IMR-90 (cell line): ENCODE measurements around the gene ABCC10. TPM values are rescaled to one million over a fixed set of nuclear protein-coding genes. Genes with fewer than 3 reads are reported as not detected.

Experiments
- ATAC-seq: fragments of 200-7000 bp; cut with Tn5 transposase; 2 replicates; pipeline ENCODE4 v1.9.1; 2020; ENCODE audit warnings: low read depth, mild to moderate bottlenecking, moderate library complexity
- BruUV-seq: library from RNA; stranded (reverse); fragments of 400-500 nt; replicated peaks from 2 replicates; lab custom pipeline; 2021; lab: Mats Ljungman, UMichigan
- CTCF ChIA-PET: fragments of 300-600 bp; formaldehyde crosslinking; extraction: SDS; loops from one replicate; lab custom pipeline; 2021; ENCODE audit warnings: antibody characterized with exemption; lab: Yijun Ruan, JAX
- POLR2A ChIA-PET: fragments of 300-600 bp; sonication (Branson Sonifier 250); formaldehyde crosslinking; loops from one replicate; lab custom pipeline; 2022; ENCODE audit warnings: antibody characterized with exemption; ENCODE audit not compliant: unreplicated experiment; lab: Charles Lee
- DNase-seq: peaks from one replicate; pipeline ENCODE4 v3.0.0; 2013
- H2AFZ ChIP-seq: replicated peaks from 2 replicates; pipeline ENCODE3; 2013; ENCODE audit warnings: low read length, mild to moderate bottlenecking; ENCODE audit not compliant: poor library complexity
- H2AK5ac ChIP-seq: 2 replicates; pipeline ENCODE4 v1.6.1; 2013; ENCODE audit warnings: low read depth, low read length, inconsistent platforms
- H2AK9ac ChIP-seq: replicated peaks from 2 replicates; pipeline ENCODE3; 2013; ENCODE audit warnings: mild to moderate bottlenecking, low read depth, low read length, moderate library complexity; ENCODE audit not compliant: poor library complexity
- H2BK120ac ChIP-seq: 2 replicates; pipeline ENCODE4 v1.6.1; 2013; ENCODE audit warnings: low read depth, low read length, inconsistent platforms
- H2BK15ac ChIP-seq: 3 replicates; pipeline ENCODE4 v1.6.1; 2013; ENCODE audit warnings: low read depth, low read length, inconsistent platforms
- H2BK20ac ChIP-seq: 2 replicates; pipeline ENCODE4 v1.6.1; 2013; ENCODE audit warnings: low read depth, mild to moderate bottlenecking, inconsistent platforms, low read length, moderate library complexity
- H2BK5ac ChIP-seq: 2 replicates; pipeline ENCODE4 v1.6.1; 2013; ENCODE audit warnings: mild to moderate bottlenecking, low read depth, low read length, inconsistent platforms; ENCODE audit not compliant: poor library complexity, severe bottlenecking
- H3K14ac ChIP-seq: replicated peaks from 2 replicates; pipeline ENCODE4 v1.6.1; 2013; ENCODE audit warnings: low read depth, low read length, inconsistent platforms
- H3K18ac ChIP-seq: 2 replicates; pipeline ENCODE4 v1.6.1; 2013; ENCODE audit warnings: low read depth, low read length, control low read depth
- H3K23ac ChIP-seq: 2 replicates; pipeline ENCODE4 v1.6.1; 2013; ENCODE audit warnings: low read depth, low read length, inconsistent platforms
- H3K27ac ChIP-seq: 2 replicates; pipeline ENCODE4 v1.5.1; 2013; ENCODE audit warnings: mild to moderate bottlenecking, control low read depth, low read length; ENCODE audit not compliant: insufficient read depth
- H3K27me3 ChIP-seq: 2 replicates; pipeline ENCODE4 v1.6.1; 2013; ENCODE audit warnings: low read length; ENCODE audit not compliant: control insufficient read depth, insufficient read depth
- H3K36me3 ChIP-seq: 2 replicates; pipeline ENCODE4 v1.6.1; 2013; ENCODE audit warnings: low read length, mixed read lengths; ENCODE audit not compliant: control insufficient read depth, insufficient read depth
- H3K4ac ChIP-seq: 2 replicates; pipeline ENCODE4 v1.6.1; 2013; ENCODE audit warnings: low read depth, low read length, inconsistent platforms
- H3K4me1 ChIP-seq: 2 replicates; pipeline ENCODE4 v1.6.1; 2013; ENCODE audit warnings: low read length, mixed read lengths; ENCODE audit not compliant: control insufficient read depth, insufficient read depth
- H3K4me2 ChIP-seq: 2 replicates; pipeline ENCODE4 v1.6.1; 2013; ENCODE audit warnings: low read depth, mild to moderate bottlenecking, control low read depth, low read length, moderate library complexity
- H3K4me3 ChIP-seq: 2 replicates; pipeline ENCODE4 v1.5.1; 2013; ENCODE audit warnings: low read depth, mild to moderate bottlenecking, control low read depth, low read length, moderate library complexity; ENCODE audit not compliant: insufficient read depth
- H3K56ac ChIP-seq: 2 replicates; pipeline ENCODE4 v1.6.1; 2013; ENCODE audit warnings: low read length, inconsistent platforms; ENCODE audit not compliant: insufficient read depth; ENCODE audit errors: extremely low read depth
- H3K79me1 ChIP-seq, 2 experiments: 2 replicates each; pipeline ENCODE4 v1.6.1; 2013; ENCODE audit warnings: low read length in 2 of 2, inconsistent platforms in 1 of 2, low read depth in 1 of 2
- H3K9ac ChIP-seq: 2 replicates; pipeline ENCODE4 v1.6.1; 2013; ENCODE audit warnings: low read depth, low read length, control low read depth
- H3K9me1 ChIP-seq: 2 replicates; pipeline ENCODE4 v1.6.1; 2013; ENCODE audit warnings: low read length, inconsistent platforms; ENCODE audit not compliant: insufficient read depth
- H3K9me3 ChIP-seq: 2 replicates; pipeline ENCODE4 v1.6.1; 2013; ENCODE audit warnings: low read length; ENCODE audit not compliant: control insufficient read depth, insufficient read depth
- H4K20me1 ChIP-seq: 2 replicates; pipeline ENCODE4 v1.6.1; 2013; ENCODE audit warnings: low read length, inconsistent platforms; ENCODE audit not compliant: insufficient read depth
- H4K5ac ChIP-seq: 2 replicates; pipeline ENCODE4 v1.6.1; 2013; ENCODE audit warnings: mild to moderate bottlenecking, low read depth, low read length, control low read depth
- H4K8ac ChIP-seq, 2 experiments: 2 replicates each; pipeline ENCODE4 v1.6.1; 2013; ENCODE audit warnings: low read depth in 2 of 2, low read length in 2 of 2, control low read depth in 1 of 2, inconsistent platforms in 1 of 2
- H4K91ac ChIP-seq: 2 replicates; pipeline ENCODE4 v1.6.1; 2013; ENCODE audit warnings: low read depth, low read length, inconsistent platforms; ENCODE audit not compliant: insufficient read depth
- BHLHE40 ChIP-seq: fragments of 150-350 bp; IDR thresholded peaks from 2 replicates; pipeline ENCODE4 v1.6.1; 2016; ENCODE audit warnings: mild to moderate bottlenecking, low read depth, low read length
- CEBPB ChIP-seq: IDR thresholded peaks from 2 replicates; pipeline ENCODE4 v1.6.1; 2012; ENCODE audit warnings: low read depth, low read length, improper control_type of control experiment
- CHD1 ChIP-seq: IDR thresholded peaks from 2 replicates; pipeline ENCODE4 v1.6.1; 2012; ENCODE audit warnings: low read depth, low read length, improper control_type of control experiment
- ELK1 ChIP-seq: fragments of 150-350 bp; IDR thresholded peaks from 2 replicates; pipeline ENCODE4 v1.6.1; 2016; ENCODE audit warnings: low read depth, mild to moderate bottlenecking, low read length, moderate library complexity, borderline replicate concordance
- FOS ChIP-seq: fragments of 150-350 bp; IDR thresholded peaks from 2 replicates; pipeline ENCODE4 v1.6.1; 2016; ENCODE audit warnings: low read depth, low read length
- MAFK ChIP-seq: IDR thresholded peaks from 2 replicates; pipeline ENCODE4 v1.6.1; 2012; ENCODE audit warnings: low read depth, low read length, improper control_type of control experiment
- MAZ ChIP-seq: IDR thresholded peaks from 2 replicates; pipeline ENCODE4 v1.6.1; 2012; ENCODE audit warnings: low read depth, mild to moderate bottlenecking, low read length, improper control_type of control experiment, moderate library complexity, borderline replicate concordance
- MXI1 ChIP-seq: IDR thresholded peaks from 2 replicates; pipeline ENCODE4 v1.6.1; 2012; ENCODE audit warnings: low read depth, mild to moderate bottlenecking, low read length, moderate library complexity, borderline replicate concordance
- NFE2L2 ChIP-seq: fragments of 150-350 bp; IDR thresholded peaks from 2 replicates; pipeline ENCODE4 v1.6.1; 2016; ENCODE audit warnings: low read depth, mild to moderate bottlenecking, low read length
- POLR2A ChIP-seq: IDR thresholded peaks from 2 replicates; pipeline ENCODE4 v1.6.1; 2012; ENCODE audit warnings: mild to moderate bottlenecking, low read depth, low read length
- RAD21 ChIP-seq: IDR thresholded peaks from 2 replicates; pipeline ENCODE4 v1.6.1; 2012; ENCODE audit warnings: low read length, improper control_type of control experiment
- RCOR1 ChIP-seq: IDR thresholded peaks from 2 replicates; pipeline ENCODE4 v1.6.1; 2012; ENCODE audit warnings: mild to moderate bottlenecking, low read length, improper control_type of control experiment; ENCODE audit not compliant: insufficient replicate concordance
- RFX5 ChIP-seq: IDR thresholded peaks from 2 replicates; pipeline ENCODE4 v1.8.0; 2012; ENCODE audit warnings: low read depth, mild to moderate bottlenecking, low read length, moderate library complexity
- SMC3 ChIP-seq: fragments of 150-350 bp; IDR thresholded peaks from 2 replicates; pipeline ENCODE4 v1.6.1; 2016; ENCODE audit warnings: low read depth, mild to moderate bottlenecking, antibody characterized with exemption, low read length, moderate library complexity
- USF2 ChIP-seq: fragments of 150-350 bp; IDR thresholded peaks from 2 replicates; pipeline ENCODE4 v1.6.1; 2017; ENCODE audit warnings: mild to moderate bottlenecking, antibody characterized with exemption, low read length, low read depth
- WGBS, 2 experiments: methylation state at CpG; one replicate each; pipeline versions ENCODE4 v1.1.5 to v1.1.7; 2013; ENCODE audit warnings: missing lambda C conversion rate in 2 of 2; ENCODE audit not compliant: insufficient read length in 1 of 2; ENCODE audit errors: extremely low coverage in 2 of 2; 5-methylcytosine and 5-hydroxymethylcytosine counted together
- dilution Hi-C: fragments of 300-500 bp; cut with HindIII; formaldehyde crosslinking; loops from one replicate; pipeline ENCODE4 v1.14.3; 2018; ENCODE audit warnings: low sequenced_read_pairs; ENCODE audit not compliant: unreplicated experiment
- in situ Hi-C: fragments of 300-500 bp; cut with MboI; formaldehyde crosslinking; loops from 3 replicates; pipeline ENCODE4 v1.14.3; 2019; ENCODE audit warnings: low sequenced_read_pairs, inconsistent platforms, mixed read lengths
- intact Hi-C: fragments of 100-400 bp; cut with micrococcal nuclease; formaldehyde crosslinking; loops from 2 replicates; pipeline ENCODE4 v1.10.0; 2022
- polyA plus RNA-seq, 3 experiments: library from polyadenylated mRNA; depleted of rRNA; stranded (reverse); fragments of >200 nt; gene quantifications; 2 replicates each; pipeline ENCODE4 v1.2.3, GENCODE V29; 2012; ENCODE audit warnings: low replicate concordance in 1 of 3
- total RNA-seq: library from RNA; depleted of rRNA; stranded (reverse); fragments of >200 nt; gene quantifications from 2 replicates; pipeline ENCODE4 v1.2.3, GENCODE V29; 2012
- TF ChIP-seq, protein P1 (sequence below): conservative IDR thresholded peaks from 2 replicates; pipeline ENCODE4 v1.5.1; 2012; ENCODE audit warnings: mild to moderate bottlenecking, low read depth, low read length, improper control_type of control experiment

ABCC10 gene
- total and polyA plus RNA-seq, 2 of the 4 experiments (the other 2 are of a cell fraction), result 7.0 to 26.3 TPM

DNA sequence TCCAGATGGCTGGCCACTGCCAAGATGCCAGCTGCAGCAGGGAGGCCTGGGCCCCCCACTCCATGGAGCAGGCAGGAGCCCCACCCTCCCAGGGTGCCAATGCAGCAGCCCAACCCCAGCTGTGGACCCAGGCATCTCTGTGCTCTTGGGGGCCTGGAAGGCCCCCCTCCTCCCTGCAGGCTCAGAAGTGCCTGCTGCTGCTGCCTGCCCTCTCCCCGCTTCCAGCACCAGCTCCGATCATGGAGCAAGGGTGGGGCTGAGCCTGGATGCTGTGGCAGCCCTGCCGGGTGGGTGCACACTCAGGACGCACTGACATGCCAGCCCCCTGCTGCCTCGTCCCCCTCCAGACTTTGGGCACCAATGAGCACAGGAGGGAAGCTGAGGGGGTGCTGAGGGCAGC lies 14.8 kb upstream of the ABCC10 start:
- dilution Hi-C loops, result no loop called here
- intact Hi-C loops, result no loop called here
- H2AFZ ChIP-seq, result no peak overlapping the region

More for the DNA sequence above, 14.8 kb upstream of the ABCC10 start:
- Histone ChIP-seq H3K9me3 (no peaks in the 10 kb centered on the region; the same call in 1 of the 2 replicates), H3K9me1 (no peaks in the 10 kb centered on the region), H3K27ac (no peak overlapping the region), H3K4ac (no peak overlapping the region), H4K20me1 (no peaks in the 10 kb centered on the region), H3K14ac (no peak overlapping the region), H2BK15ac (no peak overlapping the region), H3K27me3 (peaks cover 26% of the 10 kb centered on the region), H4K8ac (no peak overlapping the region), H2AK5ac (no peak overlapping the region), H3K4me2 (no peak overlapping the region), H2BK120ac (no peak overlapping the region), H2AK9ac (no peak overlapping the region), H3K79me1 (no peaks in the 10 kb centered on the region), H2BK20ac (no peak overlapping the region), H3K9ac (no peak overlapping the region), H4K91ac (no peak overlapping the region), H3K18ac (no peak overlapping the region), H3K4me3 (no peak overlapping the region), H3K56ac (no peak overlapping the region), H4K5ac (no peak overlapping the region), H3K23ac (no peak overlapping the region), H3K36me3 (no peaks in the 10 kb centered on the region), H2BK5ac (no peak overlapping the region), H3K4me1 (no peaks in the 10 kb centered on the region)
- TF ChIP-seq POLR2A, result no peak
- no peak for TF ChIP-seq SMC3
- TF ChIP-seq, protein P1, sequence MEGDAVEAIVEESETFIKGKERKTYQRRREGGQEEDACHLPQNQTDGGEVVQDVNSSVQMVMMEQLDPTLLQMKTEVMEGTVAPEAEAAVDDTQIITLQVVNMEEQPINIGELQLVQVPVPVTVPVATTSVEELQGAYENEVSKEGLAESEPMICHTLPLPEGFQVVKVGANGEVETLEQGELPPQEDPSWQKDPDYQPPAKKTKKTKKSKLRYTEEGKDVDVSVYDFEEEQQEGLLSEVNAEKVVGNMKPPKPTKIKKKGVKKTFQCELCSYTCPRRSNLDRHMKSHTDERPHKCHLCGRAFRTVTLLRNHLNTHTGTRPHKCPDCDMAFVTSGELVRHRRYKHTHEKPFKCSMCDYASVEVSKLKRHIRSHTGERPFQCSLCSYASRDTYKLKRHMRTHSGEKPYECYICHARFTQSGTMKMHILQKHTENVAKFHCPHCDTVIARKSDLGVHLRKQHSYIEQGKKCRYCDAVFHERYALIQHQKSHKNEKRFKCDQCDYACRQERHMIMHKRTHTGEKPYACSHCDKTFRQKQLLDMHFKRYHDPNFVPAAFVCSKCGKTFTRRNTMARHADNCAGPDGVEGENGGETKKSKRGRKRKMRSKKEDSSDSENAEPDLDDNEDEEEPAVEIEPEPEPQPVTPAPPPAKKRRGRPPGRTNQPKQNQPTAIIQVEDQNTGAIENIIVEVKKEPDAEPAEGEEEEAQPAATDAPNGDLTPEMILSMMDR, result no peak
- no peak for TF ChIP-seq MXI1
- no peak for TF ChIP-seq RCOR1
- TF ChIP-seq CEBPB, result no peak
- TF ChIP-seq MAFK, result no peak
- TF ChIP-seq CHD1, result no peak
- TF ChIP-seq FOS, result no peak
- no peak for TF ChIP-seq ELK1
- no peak for TF ChIP-seq RAD21
- TF ChIP-seq RFX5, result no peak
- TF ChIP-seq BHLHE40, result no peak
- TF ChIP-seq USF2, result no peak
- no peak for TF ChIP-seq NFE2L2
- no peak for TF ChIP-seq MAZ
- BruUV-seq, result no TSS peak
- WGBS, 2 experiments, result no CpG with 5 or more reads among the region's 5 CpGs
- ChIA-PET POLR2A (no interaction called here), CTCF (no interaction called here)
- no peak for ATAC-seq
- in situ Hi-C loops, result no loop called here
- DNase-seq, result no peak
